Right cardiac atrium (tissue), 5 donors: ENCODE measurements around the gene GPR155. TPM values are rescaled to one million over a fixed set of nuclear protein-coding genes. Genes with fewer than 3 reads are reported as not detected.

ENCODE experiments used
- ATAC-seq, 2 donors: fragments of 200-7000 bp; cut with Tn5 transposase; one replicate each; pipeline versions ENCODE4 v1.8.0 to v1.9.1; 2020; ENCODE audit warnings: moderate library complexity in 2 of 2, mild to moderate bottlenecking in 1 of 2
- DNase-seq, 3 donors: peaks; one replicate each; pipeline ENCODE4 v3.0.0-alpha.2; 2020
- H3K27ac ChIP-seq: one replicate; pipeline ENCODE4 v1.5.1; 2013; ENCODE audit warnings: mild to moderate bottlenecking, low read length, control low read depth, moderate library complexity
- H3K27me3 ChIP-seq: one replicate; pipeline ENCODE4 v1.6.1; 2013; ENCODE audit not compliant: control insufficient read depth, insufficient read depth
- H3K4me1 ChIP-seq: one replicate; pipeline ENCODE4 v1.6.1; 2013; ENCODE audit warnings: low read length; ENCODE audit not compliant: control insufficient read depth, insufficient read depth
- H3K4me3 ChIP-seq: one replicate; pipeline ENCODE4 v1.5.1; 2013; ENCODE audit warnings: low read length, control low read depth
- H3K9me3 ChIP-seq: one replicate; pipeline ENCODE4 v1.6.1; 2013; ENCODE audit warnings: low read length; ENCODE audit not compliant: control insufficient read depth
- WGBS: extraction: QIAGEN DNeasy Blood & Tissue Kit; methylation state at CpG from one replicate; pipeline ENCODE4 v1.1.7; 2013; 5-methylcytosine and 5-hydroxymethylcytosine counted together
- intact Hi-C, 4 donors: fragments of 100-400 bp; cut with DNase I; formaldehyde crosslinking; loops; one replicate each; pipeline versions ENCODE4 v1.11.0 to v1.14.0; 2022 to 2023
- long read RNA-seq, 4 donors: library from polyadenylated mRNA; unstranded; transcript quantifications; one replicate each; pipeline ENCODE4 v2.0.0, GENCODE V29; 2020 to 2021
- polyA plus RNA-seq: library from polyadenylated mRNA; stranded (reverse); fragments of 200-250 nt; gene quantifications from one replicate; pipeline ENCODE4 v1.2.3, GENCODE V29; 2013
- total RNA-seq, 4 donors: library from RNA; stranded (reverse); fragmentation: NEBNext Ultra II Directional; extraction: Animal tissue kit (Norgen Biotek cat#: 25700); gene quantifications; one replicate each; pipeline ENCODE4 v1.2.1, GENCODE V29; 2021
- donor health status: healthy with polysubstance abuse.
- donor health status: DM: no; HTN: yes; CAD: no.
- donor health status: DM: no; HTN: no; CAD: no.
- donor health status: DM: no; HTN: yes; CAD: no; lungs with severe emphysema.
- donor health status: DM: yes; HTN: yes; CAD: no.

GPR155 gene, protein sequence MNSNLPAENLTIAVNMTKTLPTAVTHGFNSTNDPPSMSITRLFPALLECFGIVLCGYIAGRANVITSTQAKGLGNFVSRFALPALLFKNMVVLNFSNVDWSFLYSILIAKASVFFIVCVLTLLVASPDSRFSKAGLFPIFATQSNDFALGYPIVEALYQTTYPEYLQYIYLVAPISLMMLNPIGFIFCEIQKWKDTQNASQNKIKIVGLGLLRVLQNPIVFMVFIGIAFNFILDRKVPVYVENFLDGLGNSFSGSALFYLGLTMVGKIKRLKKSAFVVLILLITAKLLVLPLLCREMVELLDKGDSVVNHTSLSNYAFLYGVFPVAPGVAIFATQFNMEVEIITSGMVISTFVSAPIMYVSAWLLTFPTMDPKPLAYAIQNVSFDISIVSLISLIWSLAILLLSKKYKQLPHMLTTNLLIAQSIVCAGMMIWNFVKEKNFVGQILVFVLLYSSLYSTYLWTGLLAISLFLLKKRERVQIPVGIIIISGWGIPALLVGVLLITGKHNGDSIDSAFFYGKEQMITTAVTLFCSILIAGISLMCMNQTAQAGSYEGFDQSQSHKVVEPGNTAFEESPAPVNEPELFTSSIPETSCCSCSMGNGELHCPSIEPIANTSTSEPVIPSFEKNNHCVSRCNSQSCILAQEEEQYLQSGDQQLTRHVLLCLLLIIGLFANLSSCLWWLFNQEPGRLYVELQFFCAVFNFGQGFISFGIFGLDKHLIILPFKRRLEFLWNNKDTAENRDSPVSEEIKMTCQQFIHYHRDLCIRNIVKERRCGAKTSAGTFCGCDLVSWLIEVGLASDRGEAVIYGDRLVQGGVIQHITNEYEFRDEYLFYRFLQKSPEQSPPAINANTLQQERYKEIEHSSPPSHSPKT
- total RNA-seq (10 to 100 TPM; 12.1 to 15.5 (median 15.5) TPM), polyA plus RNA-seq (4.3 TPM)
- long read RNA-seq, donor 1, full-length matches to known transcripts = 43 of 66 reads
- long read RNA-seq, donor 1, partial matches to known transcripts = 5 of 66 reads
- long read RNA-seq, donor 1, other reads (novel, unspliced or antisense) = 18 of 66 reads
- long read RNA-seq, donor 2, full-length matches to known transcripts = 9 of 16 reads
- long read RNA-seq, donor 2, partial matches to known transcripts = 1 of 16 reads
- long read RNA-seq, donor 2, other reads (novel, unspliced or antisense) = 6 of 16 reads
- long read RNA-seq, donor 3, full-length matches to known transcripts = 81 of 105 reads
- long read RNA-seq, donor 3, partial matches to known transcripts = 7 of 105 reads
- long read RNA-seq, donor 3, other reads (novel, unspliced or antisense) = 17 of 105 reads
- long read RNA-seq, donor 4, full-length matches to known transcripts = 8 of 12 reads
- long read RNA-seq, donor 4, partial matches to known transcripts = 0 of 12 reads
- long read RNA-seq, donor 4, other reads (novel, unspliced or antisense) = 4 of 12 reads

- under 1% methylated on average over 42 of the region's 42 CpGs for WGBS
- intact Hi-C loops = loop anchor here in 1 of 4 donors (10.0 kb wide), 1 partner anchor 198 kb away; no protein-coding TSS in a partner anchor
- H3K27me3 ChIP-seq = no peaks in the 10 kb centered on the region
- peak within 1 kb of the TSS; percentile 93 for H3K4me3 ChIP-seq
- H3K9me3 ChIP-seq = no peaks in the 10 kb centered on the region
- H3K27ac ChIP-seq = peak within 1 kb of the TSS; percentile 97
- DNase-seq = peak; percentile 70 to 90 (median 89)
- peak; percentile 77 to 78 for ATAC-seq
- H3K4me1 ChIP-seq = no peaks in the 10 kb centered on the region
These were observed at the start of gene GPR155 for GRCh38 chr2:174486563-174487107. Gene GPR155 (minus strand): TSS chr2:174487029. CDS start chr2:174481956, 5,073 bp downstream.

GRCh38 chr2:174535757-174536703, 49.2 kb upstream of the GPR155 start:
- WGBS = 86% methylated on average over 11 of the region's 11 CpGs

GRCh38 chr2:174535083-174535482, 48.3 kb upstream of the GPR155 start:
- DNase-seq (no peak), ATAC-seq (no peak)
- H3K4me3 ChIP-seq = no peak overlapping the region
- intact Hi-C loops = no loop called here
- WGBS = 51% methylated on average over 3 of the region's 3 CpGs
- no peaks in the 10 kb centered on the region for H3K27me3 ChIP-seq
- H3K27ac ChIP-seq = no peak overlapping the region
- H3K9me3 ChIP-seq = no peaks in the 10 kb centered on the region
- H3K4me1 ChIP-seq = peaks cover 2% of the 10 kb centered on the region

More at GRCh38 chr2:174535757-174536703, 49.2 kb upstream of the GPR155 start:
- Histone ChIP-seq H3K27me3 (no peaks in the 10 kb centered on the region), H3K9me3 (no peaks in the 10 kb centered on the region), H3K27ac (no peak overlapping the region), H3K4me3 (no peak overlapping the region), H3K4me1 (peaks cover 2% of the 10 kb centered on the region)
- ATAC-seq (no peak), DNase-seq (no peak)
- intact Hi-C loops = no loop called here

DNA sequence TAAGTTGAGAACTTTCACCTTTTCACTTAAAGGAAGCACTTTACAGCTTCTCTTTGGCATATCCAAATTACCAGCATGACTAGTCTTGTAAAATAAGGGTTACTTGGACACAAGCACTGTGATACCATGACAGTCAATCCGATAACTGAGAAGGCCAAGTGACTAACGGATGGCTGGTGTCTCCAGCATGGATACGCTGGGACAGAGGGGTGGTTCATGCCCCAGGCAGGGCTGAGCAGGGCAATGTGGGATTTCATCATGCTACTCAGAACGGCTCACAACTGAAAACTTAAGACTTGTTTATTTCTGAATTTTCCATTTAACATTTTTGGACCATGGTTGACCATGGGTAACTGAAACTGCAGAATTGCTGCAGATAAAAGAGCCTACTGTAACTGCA, 43.1 kb upstream of the GPR155 start:
- ATAC-seq = no peak
- Histone ChIP-seq H3K4me3 (no peak overlapping the region), H3K9me3 (no peaks in the 10 kb centered on the region), H3K27ac (no peak overlapping the region), H3K27me3 (no peaks in the 10 kb centered on the region), H3K4me1 (peaks cover 2% of the 10 kb centered on the region)
- DNase-seq = no peak
- intact Hi-C loops = loop anchor here in 2 of 4 donors (10.0 kb wide), 1 partner anchor 65 kb away; no protein-coding TSS in a partner anchor
- 77% methylated on average over 4 of the region's 4 CpGs for WGBS

- DNase-seq = no peak
- 93% methylated on average over 3 of the region's 3 CpGs for WGBS
- intact Hi-C loops = loop anchor here in 2 of 4 donors (10.0 kb wide), 1 partner anchor 63 kb away; no protein-coding TSS in a partner anchor
- ATAC-seq = no peak
- Histone ChIP-seq H3K27me3 (no peaks in the 10 kb centered on the region), H3K9me3 (no peaks in the 10 kb centered on the region), H3K4me3 (no peak overlapping the region), H3K27ac (no peak overlapping the region), H3K4me1 (no peaks in the 10 kb centered on the region)
These were observed 41.1 kb upstream of the GPR155 start for GRCh38 chr2:174527959-174528358.

GRCh38 chr2:174527101-174527721, 40.4 kb upstream of the GPR155 start:
- WGBS = 83% methylated on average over 3 of the region's 3 CpGs
- no peak overlapping the region for H3K27ac ChIP-seq
- no peaks in the 10 kb centered on the region for H3K9me3 ChIP-seq
- H3K27me3 ChIP-seq = no peaks in the 10 kb centered on the region
- ATAC-seq (no peak), DNase-seq (no peak)
- no peak overlapping the region for H3K4me3 ChIP-seq
- intact Hi-C loops = loop anchor here in 2 of 4 donors (10.0 kb wide), 1 partner anchor 62 kb away; no protein-coding TSS in a partner anchor
- H3K4me1 ChIP-seq = no peaks in the 10 kb centered on the region

GRCh38 chr2:174524527-174524926, 37.7 kb upstream of the GPR155 start:
- H3K4me3 ChIP-seq = no peak overlapping the region
- DNase-seq (no peak), ATAC-seq (no peak)
- no peak overlapping the region for H3K27ac ChIP-seq
- no peaks in the 10 kb centered on the region for H3K9me3 ChIP-seq
- H3K4me1 ChIP-seq = no peaks in the 10 kb centered on the region
- intact Hi-C loops = loop anchor here in 3 of 4 donors (5.0 to 10.0 kb wide), 2 partner anchors 60 to 62 kb away; no protein-coding TSS in a partner anchor
- H3K27me3 ChIP-seq = no peaks in the 10 kb centered on the region
- WGBS = 89% methylated on average over 2 of the region's 2 CpGs

DNA sequence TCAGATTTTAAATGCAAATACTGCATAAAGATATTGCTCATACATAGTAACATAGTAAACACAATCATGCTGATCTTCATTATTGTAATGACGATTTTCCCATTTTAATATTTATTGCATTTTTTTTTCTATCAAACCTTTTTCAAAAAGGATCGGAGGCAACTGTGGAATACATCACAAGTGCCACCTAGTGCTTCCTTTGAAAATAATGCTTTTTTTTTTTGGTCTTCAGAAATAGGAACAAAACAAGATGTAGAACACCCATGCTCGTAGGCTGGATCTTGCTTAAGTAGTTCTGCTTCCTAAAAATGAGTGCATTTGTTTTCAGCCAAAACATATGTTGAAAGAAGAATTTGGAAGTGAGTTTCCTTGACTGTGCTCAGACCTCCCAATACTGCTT, 35.7 kb upstream of the GPR155 start:
- Histone ChIP-seq H3K27me3 (no peaks in the 10 kb centered on the region), H3K27ac (no peak overlapping the region), H3K4me1 (no peaks in the 10 kb centered on the region), H3K4me3 (no peak overlapping the region), H3K9me3 (no peaks in the 10 kb centered on the region)
- WGBS = 13% methylated on average over 3 of the region's 3 CpGs
- ATAC-seq = no peak
- no peak for DNase-seq
- intact Hi-C loops = loop anchor here in 3 of 4 donors (5.0 to 10.0 kb wide), 2 partner anchors 58 to 60 kb away; no protein-coding TSS in a partner anchor

DNA sequence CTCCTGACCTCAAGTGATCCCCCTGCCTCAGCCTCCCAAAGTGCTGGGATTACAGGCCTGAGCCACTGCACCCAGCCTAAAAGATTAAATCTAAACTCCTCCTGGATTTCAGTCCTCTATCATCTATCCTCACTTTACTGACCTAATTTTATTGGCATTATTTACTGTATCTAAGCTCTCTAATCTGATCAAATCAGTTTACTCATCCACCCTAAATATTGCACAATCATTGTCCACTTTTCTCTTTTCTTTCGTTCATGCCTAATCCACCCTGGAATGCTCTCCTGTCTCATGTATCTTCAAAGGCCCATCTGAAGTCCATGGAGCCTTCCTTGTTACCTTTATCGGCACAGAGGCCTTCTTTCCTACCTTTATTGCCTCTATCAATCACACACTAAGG, 31.6 kb upstream of the GPR155 start:
- ATAC-seq = no peak
- no peak for DNase-seq
- Histone ChIP-seq H3K4me1 (no peaks in the 10 kb centered on the region), H3K9me3 (no peaks in the 10 kb centered on the region), H3K4me3 (no peak overlapping the region), H3K27me3 (no peaks in the 10 kb centered on the region), H3K27ac (no peak overlapping the region)
- intact Hi-C loops = no loop called here
- WGBS = 89% methylated on average over 2 of the region's 2 CpGs
